Ishikawa (cell line): ENCODE data around the gene PLXNA2.

ENCODE experiments used
- CEBPB ChIP-seq: IDR thresholded peaks from 2 replicates; pipeline ENCODE4 v1.6.1; 2012
- CREB1 ChIP-seq: IDR thresholded peaks from 2 replicates; pipeline ENCODE4 v1.6.1; 2012; ENCODE audit warnings: low read depth
- EGR1 ChIP-seq: IDR thresholded peaks from 2 replicates; pipeline ENCODE4 v1.6.1; 2012
- EP300 ChIP-seq: IDR thresholded peaks from 2 replicates; pipeline ENCODE4 v1.6.1; 2012; ENCODE audit warnings: borderline replicate concordance
- FOXM1 ChIP-seq: IDR thresholded peaks from 2 replicates; pipeline ENCODE4 v1.6.1; 2012; ENCODE audit warnings: low read depth, borderline replicate concordance
- MAX ChIP-seq: IDR thresholded peaks from 2 replicates; pipeline ENCODE4 v1.6.1; 2012
- NFIC ChIP-seq: IDR thresholded peaks from 2 replicates; pipeline ENCODE4 v1.6.1; 2012
- RAD21 ChIP-seq: IDR thresholded peaks from 2 replicates; pipeline ENCODE4 v1.6.1; 2012; ENCODE audit warnings: low read depth
- REST ChIP-seq: IDR thresholded peaks from 2 replicates; pipeline ENCODE4 v1.6.1; 2012; ENCODE audit warnings: low read depth, mild to moderate bottlenecking
- TAF1 ChIP-seq: IDR thresholded peaks from 2 replicates; pipeline ENCODE4 v1.6.1; 2012; ENCODE audit warnings: low read depth, mild to moderate bottlenecking
- TCF12 ChIP-seq: IDR thresholded peaks from 2 replicates; pipeline ENCODE4 v1.6.1; 2012; ENCODE audit warnings: low read depth
- TEAD4 ChIP-seq: IDR thresholded peaks from 2 replicates; pipeline ENCODE4 v1.6.1; 2012
- USF1 ChIP-seq: IDR thresholded peaks from 2 replicates; pipeline ENCODE4 v1.6.1; 2012
- YY1 ChIP-seq: IDR thresholded peaks from 2 replicates; pipeline ENCODE4 v1.6.1; 2012; ENCODE audit warnings: low read depth
- ZBTB7A ChIP-seq: IDR thresholded peaks from 2 replicates; pipeline ENCODE4 v1.6.1; 2012; ENCODE audit warnings: low read depth

Gene PLXNA2

GRCh38 chr1:208256091-208256490 is 11.9 kb upstream of the PLXNA2 start:
- TF ChIP-seq CREB1 = no peak
- no peak for TF ChIP-seq ZBTB7A
- no peak for TF ChIP-seq CEBPB
- TF ChIP-seq NFIC = no peak
- no peak for TF ChIP-seq REST
- no peak for TF ChIP-seq FOXM1
- no peak for TF ChIP-seq TEAD4
- TF ChIP-seq USF1 = no peak
- TF ChIP-seq YY1 = no peak
- no peak for TF ChIP-seq TAF1
- TF ChIP-seq TCF12 = no peak
- TF ChIP-seq MAX = no peak
- no peak for TF ChIP-seq EGR1
- TF ChIP-seq EP300 = no peak
- no peak for TF ChIP-seq RAD21

GRCh38 chr1:208254862-208255261 is 10.7 kb upstream of the PLXNA2 start:
- TF ChIP-seq CREB1 = no peak
- TF ChIP-seq TEAD4 = no peak
- TF ChIP-seq EGR1 = no peak
- TF ChIP-seq USF1 = no peak
- TF ChIP-seq NFIC = no peak
- no peak for TF ChIP-seq CEBPB
- TF ChIP-seq ZBTB7A = no peak
- no peak for TF ChIP-seq TCF12
- no peak for TF ChIP-seq TAF1
- TF ChIP-seq YY1 = no peak
- no peak for TF ChIP-seq FOXM1
- no peak for TF ChIP-seq MAX
- no peak for TF ChIP-seq RAD21
- no peak for TF ChIP-seq REST
- no peak for TF ChIP-seq EP300

GRCh38 chr1:208254376-208254775 is 10.2 kb upstream of the PLXNA2 start:
- no peak for TF ChIP-seq NFIC

- TF ChIP-seq MAX (no peak), NFIC (no peak), CREB1 (no peak), RAD21 (no peak), USF1 (no peak), FOXM1 (no peak), YY1 (no peak), TCF12 (no peak)
These were observed 8.8 kb upstream of the PLXNA2 start for GRCh38 chr1:208252836-208253576.

- TF ChIP-seq MAX (no peak), EP300 (no peak), USF1 (no peak)
These were observed 8.0 kb upstream of the PLXNA2 start for GRCh38 chr1:208251911-208252835.
